HG03354 (cell line): ENCODE data around the gene CNTRL.
"Not testable (repeated sequence)": the region's sequence is repeated elsewhere in the genome, so short reads cannot be mapped to it uniquely, and the experiment has no call there.

Experiments used
- ATAC-seq: cut with Tn5 transposase; IDR thresholded peaks from one replicate; pipeline ENCODE4 v1.9.1; 2021; ENCODE audit warnings: mild to moderate bottlenecking; ENCODE audit not compliant: unreplicated experiment, poor library complexity, severe bottlenecking

Gene CNTRL

DNA sequence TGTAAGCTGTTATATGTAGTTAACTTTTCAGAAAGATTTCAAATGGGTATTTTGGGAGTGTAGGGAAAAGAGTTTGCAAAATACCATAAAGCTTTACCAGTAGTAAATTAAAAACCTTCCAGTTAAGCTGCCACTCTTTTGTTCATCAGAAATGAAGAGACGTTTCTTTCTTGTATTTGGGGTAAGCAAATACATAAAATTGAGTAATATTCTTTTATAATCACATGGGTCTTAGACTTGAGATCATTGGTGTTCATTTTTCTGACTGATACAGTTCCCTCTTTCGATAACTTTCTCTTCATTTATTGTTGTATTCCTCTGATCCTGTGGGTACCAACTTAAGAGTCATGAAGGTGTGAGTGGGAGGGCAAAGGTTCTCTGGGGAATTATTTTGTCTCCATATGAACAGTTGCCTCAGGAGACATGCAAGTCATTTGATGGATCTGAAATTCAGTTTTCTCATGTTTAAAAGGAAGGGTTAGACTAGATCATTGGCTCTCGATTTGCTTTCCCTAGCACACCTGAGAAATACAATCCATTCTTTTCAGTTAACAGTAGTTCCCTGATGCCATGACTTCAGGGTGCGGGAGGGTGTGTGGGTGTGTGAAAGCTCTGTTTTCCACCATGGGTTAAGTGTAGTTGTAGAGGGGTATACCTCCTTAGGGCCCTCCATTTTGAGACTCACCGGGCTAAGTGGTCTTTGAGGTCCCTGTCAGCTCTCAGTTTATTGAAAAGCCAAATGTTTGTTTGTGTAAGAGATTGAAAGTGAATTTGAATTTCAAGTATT is 47.7 kb downstream of the CNTRL start:
- ATAC-seq: no peak

- ATAC-seq: no peak
Measured at GRCh38 chr9:121123816-121124535, 49.2 kb downstream of the CNTRL start.

GRCh38 chr9:121125590-121125989 is 50.8 kb downstream of the CNTRL start:
- ATAC-seq: no peak

DNA sequence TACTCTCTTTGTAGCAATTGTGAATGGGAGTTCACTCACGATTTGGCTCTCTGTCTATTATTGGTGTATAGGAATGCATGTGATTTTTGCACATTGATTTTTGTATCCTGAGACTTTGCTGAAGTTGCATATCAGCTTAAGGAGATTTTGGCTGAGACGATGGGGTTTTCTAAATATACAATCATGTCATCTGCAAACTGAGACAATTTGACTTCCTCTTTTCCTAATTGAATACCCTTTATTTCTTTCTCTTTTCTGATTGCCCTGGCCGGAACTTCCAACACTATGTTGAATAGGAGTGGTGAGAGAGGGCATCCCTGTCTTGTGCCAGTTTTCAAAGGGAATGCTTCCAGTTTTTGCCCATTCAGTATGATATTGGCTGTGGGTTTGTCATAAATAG is 54.6 kb downstream of the CNTRL start:
- not testable (repeated sequence) for ATAC-seq

DNA sequence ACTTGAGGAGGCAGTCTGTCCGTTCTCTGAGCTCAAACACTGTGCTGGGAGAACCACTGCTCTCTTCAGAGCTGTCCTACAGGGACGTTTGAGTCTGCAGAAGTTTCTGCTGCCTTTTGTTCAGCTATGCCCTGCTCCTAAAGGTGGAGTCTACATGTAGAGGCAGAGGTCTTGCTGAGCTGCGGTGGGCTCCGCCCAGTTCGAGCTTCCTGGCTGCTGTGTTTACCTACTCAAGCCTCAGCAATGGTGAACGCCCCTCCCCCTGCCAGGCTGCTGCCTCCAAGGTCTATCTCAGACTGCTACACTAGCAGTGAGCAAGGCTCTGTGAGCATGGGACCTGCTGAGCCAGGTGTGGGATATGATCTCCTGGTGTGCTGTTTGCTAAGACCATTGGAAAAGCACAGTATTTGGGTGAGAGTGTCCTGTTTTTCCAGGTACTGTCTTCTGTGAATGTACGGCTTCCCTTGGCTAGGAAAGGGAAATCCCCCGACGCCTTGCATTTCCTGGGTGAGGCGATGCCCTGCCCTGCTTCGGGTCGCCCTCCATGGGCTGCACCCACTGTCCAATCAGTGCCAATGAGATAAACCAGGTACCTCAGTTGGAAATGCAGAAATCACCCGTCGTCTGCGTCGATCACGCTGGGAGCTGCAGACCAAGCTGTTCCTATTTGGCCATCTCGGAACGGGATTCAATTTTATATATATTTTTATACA is 58.5 kb downstream of the CNTRL start:
- ATAC-seq: no peak

DNA sequence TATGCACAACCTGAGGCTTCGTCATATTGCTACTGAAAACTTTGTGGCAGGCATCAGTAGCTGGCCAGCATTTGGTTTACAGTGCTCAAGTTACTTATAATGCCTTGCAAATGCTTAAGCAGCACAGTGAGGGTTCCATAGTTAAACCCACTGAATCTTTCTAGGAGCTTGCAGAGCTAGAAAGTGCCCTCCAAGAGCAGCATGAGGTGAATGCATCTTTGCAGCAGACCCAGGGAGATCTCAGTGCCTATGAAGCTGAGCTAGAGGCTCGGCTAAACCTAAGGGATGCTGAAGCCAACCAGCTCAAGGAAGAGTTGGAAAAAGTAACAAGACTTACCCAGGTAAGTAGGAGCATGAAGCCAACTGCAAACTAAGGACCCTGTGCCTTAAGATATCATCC is 60.9 kb downstream of the CNTRL start:
- ATAC-seq: no peak

GRCh38 chr9:121138561-121138960 is 63.8 kb downstream of the CNTRL start:
- no peak for ATAC-seq

DNA sequence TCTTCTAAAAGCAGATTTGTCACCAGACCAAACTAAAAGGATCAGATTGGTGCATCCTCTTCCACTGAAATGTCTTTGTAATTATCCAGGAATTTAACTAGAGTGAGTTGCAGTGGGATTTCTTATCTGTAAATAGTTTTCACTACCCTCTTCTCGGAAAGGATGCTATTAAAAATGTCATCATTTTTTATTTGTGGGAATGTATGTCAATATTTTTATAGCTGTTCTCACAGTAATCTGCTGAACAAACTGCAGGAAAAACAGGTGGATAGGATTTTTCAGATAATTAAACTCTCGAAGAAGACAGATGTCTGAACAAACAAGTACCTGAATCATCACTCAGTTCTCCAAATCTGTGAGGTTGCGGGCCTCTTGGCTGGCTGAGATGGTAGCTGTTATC is 64.2 kb downstream of the CNTRL start:
- ATAC-seq: no peak

DNA sequence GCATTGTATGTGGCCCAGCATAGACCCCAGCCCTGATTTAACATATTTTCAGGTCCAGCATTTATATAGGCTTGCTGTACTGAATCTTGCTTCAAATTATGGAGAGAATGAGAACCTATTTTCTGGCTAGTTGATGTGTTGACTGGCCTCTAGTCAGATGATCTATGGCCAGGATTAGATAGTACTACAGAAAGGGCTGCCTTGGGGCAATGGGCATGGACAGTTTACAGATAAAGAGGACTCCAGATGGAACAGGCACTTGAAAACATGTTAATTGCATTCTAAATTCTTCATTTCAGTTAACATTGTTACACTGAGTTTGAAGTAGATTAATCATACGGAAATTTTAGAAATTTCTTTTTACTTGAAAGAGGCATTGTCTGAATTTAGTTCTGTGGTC is 65.4 kb downstream of the CNTRL start:
- no peak for ATAC-seq

- no peak for ATAC-seq
Measured at GRCh38 chr9:121141306-121141705, 66.6 kb downstream of the CNTRL start.

DNA sequence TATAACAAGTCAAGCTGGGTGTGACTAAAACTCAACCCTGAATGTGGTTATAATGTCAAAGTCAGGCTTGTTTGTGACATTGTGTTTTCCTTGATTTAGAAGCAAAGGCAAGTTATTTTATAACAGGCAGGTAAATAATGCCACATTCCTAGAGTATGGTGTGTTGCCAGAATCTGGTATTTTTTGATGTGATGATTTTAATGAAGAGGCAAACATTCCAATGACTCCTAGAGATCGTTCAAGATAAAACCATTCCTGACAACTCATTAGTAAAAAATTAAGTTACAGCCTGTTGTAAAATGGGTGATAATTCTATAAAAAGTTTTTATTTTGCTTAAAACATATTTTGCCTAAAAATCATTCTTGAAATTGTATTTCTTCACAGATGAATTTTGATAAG is 67.0 kb downstream of the CNTRL start:
- ATAC-seq: no peak

GRCh38 chr9:121143771-121144170 is 69.0 kb downstream of the CNTRL start:
- ATAC-seq: no peak

- no peak for ATAC-seq
Measured at GRCh38 chr9:121144482-121144881, 69.7 kb downstream of the CNTRL start.

DNA sequence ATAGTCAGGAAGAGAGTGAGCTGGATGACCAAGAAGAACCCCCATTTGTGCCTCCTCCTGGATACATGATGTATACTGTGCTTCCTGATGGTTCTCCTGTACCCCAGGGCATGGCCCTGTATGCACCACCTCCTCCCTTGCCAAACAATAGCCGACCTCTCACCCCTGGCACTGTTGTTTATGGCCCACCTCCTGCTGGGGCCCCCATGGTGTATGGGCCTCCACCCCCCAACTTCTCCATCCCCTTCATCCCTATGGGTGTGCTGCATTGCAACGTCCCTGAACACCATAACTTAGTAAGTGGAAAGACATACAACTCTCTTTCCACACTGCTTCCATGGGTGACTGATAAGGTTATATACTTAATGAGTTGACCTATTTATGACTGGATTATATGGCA is 75.4 kb downstream of the CNTRL start:
- no peak for ATAC-seq

DNA sequence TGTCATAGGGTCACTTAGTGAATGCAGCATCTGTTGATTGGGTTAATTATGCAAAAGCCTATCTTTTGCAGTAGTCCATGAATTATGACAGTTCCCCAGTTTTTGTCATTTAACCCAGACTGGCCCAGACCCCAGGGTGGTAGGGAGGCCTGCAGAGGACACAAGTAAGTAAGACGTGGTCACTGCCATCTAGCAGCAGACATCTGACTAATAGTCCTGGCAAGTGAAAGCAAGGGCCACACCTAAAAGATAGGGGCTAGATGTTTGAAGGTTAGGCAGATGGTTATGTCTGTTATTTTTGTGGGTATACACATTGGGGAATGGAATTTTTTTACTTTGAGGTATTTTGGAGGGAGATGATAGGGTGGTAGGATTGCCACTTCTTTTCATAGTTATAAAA is 78.9 kb downstream of the CNTRL start:
- no peak for ATAC-seq

- ATAC-seq: no peak
Measured at GRCh38 chr9:121154782-121155181, 80.0 kb downstream of the CNTRL start.

DNA sequence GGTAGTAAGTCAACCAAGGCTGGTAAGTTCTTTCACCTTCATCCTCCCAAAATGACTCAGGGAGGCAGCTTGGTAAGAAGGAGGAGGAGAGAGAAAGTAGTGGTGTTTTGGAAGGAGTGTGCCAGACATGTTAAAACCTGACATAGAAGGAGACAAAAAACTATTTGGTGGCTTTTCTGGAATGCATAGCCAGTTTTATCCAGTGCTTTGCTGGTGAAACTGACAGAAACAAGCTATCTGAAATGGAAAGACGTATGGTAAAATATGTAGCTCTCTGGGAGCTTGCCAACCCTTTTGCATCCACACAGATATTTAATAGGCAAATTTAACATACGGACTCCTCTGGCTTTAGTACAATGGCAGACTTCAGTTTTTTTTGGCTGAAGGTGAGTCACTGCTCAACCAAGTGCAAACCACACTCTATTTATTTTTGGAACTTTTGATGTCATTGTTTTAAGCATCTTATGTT is 81.5 kb downstream of the CNTRL start:
- ATAC-seq: peak; percentile 80

DNA sequence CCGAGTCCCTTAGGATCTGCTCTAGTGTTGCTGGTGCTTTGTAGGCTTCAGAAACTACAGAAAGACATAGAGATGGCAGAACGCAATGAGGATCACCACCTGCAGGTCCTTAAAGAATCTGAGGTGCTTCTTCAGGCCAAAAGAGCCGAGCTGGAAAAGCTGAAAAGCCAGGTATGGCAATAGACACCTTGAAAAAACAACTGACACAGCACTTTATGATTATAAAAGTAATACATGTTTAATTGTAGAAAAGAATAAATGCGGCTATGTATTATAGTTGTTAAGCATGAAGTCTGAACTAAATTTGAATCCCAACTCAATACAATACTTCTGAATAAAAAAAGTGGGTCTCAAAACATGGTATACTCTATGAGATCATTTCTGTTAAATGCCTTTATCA is 83.2 kb downstream of the CNTRL start:
- ATAC-seq: no peak

DNA sequence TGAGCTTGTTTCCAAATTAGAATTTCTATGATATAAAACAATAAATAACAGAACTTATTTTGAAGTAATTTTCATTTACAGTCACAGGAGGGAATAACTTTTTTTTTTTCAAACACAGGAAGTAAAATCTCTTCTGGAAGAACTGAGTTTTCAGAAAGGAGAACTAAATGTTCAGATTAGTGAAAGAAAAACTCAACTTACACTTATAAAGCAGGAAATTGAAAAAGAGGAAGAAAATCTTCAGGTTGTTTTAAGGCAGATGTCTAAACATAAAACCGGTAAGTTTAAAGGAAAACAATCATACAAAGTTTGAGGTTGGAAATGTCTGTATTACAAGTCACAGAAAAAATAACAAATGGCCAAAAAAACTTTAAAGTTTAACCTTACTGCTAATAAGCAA is 85.3 kb downstream of the CNTRL start:
- ATAC-seq: no peak

DNA sequence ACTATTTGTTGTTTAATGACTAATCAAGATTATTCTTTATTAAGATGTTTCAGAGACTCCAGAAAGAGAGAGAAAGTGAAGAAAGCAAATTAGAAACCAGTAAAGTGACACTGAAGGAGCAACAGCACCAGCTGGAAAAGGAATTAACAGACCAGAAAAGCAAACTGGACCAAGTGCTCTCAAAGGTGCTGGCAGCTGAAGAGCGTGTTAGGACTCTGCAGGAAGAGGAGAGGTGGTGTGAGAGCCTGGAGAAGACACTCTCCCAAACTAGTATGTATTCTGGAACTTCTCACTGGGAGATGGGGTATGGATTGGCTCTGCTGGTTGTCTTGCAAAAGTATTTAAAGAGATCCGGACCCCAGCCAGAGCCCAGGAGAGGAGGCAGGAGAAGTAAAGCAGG is 93.3 kb downstream of the CNTRL start:
- no peak for ATAC-seq
